Body of pancreas (tissue), 4 donors: ENCODE data around the gene ANKH.

Experiments
- POLR2A ChIP-seq, 3 donors: fragments of 450-650 bp; IDR thresholded peaks; one replicate each; pipeline ENCODE4 v1.6.1; 2016; ENCODE audit warnings: antibody characterized with exemption in 3 of 3, mild to moderate bottlenecking in 2 of 3
- TF ChIP-seq, protein P1 (sequence below), 7 experiments: fragments of 450-650 bp in 4 of 7; fragments of 200-600 bp in 3 of 7; sonication (generic) in 3 of 7; IDR thresholded peaks; one replicate each; pipeline ENCODE4 v1.5.1; 2016 to 2019; ENCODE audit warnings: antibody characterized with exemption in 7 of 7

DNA sequence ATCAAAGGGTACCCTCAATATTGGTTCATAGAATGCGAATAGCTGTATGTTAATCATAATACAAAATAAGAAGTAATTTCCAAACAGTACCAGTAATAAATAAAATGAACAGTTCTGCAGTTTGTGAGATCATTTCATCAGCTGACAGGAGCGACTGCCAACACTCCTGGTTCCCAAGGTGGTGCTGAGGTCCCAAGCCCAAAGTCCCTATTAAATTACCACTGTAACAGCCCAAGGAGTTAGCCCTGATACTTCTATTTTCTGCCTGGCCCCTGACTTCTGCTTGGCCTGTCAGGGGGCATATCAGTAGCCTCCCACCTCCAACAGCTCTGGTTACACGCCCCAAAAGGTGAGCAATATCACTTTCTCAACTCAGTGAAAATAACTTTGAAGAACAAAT, 47.1 kb downstream of the ANKH start:
- TF ChIP-seq, protein P1, sequence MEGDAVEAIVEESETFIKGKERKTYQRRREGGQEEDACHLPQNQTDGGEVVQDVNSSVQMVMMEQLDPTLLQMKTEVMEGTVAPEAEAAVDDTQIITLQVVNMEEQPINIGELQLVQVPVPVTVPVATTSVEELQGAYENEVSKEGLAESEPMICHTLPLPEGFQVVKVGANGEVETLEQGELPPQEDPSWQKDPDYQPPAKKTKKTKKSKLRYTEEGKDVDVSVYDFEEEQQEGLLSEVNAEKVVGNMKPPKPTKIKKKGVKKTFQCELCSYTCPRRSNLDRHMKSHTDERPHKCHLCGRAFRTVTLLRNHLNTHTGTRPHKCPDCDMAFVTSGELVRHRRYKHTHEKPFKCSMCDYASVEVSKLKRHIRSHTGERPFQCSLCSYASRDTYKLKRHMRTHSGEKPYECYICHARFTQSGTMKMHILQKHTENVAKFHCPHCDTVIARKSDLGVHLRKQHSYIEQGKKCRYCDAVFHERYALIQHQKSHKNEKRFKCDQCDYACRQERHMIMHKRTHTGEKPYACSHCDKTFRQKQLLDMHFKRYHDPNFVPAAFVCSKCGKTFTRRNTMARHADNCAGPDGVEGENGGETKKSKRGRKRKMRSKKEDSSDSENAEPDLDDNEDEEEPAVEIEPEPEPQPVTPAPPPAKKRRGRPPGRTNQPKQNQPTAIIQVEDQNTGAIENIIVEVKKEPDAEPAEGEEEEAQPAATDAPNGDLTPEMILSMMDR (IDR thresholded peaks at IDR 0.05), result no peak
- no peak for TF ChIP-seq POLR2A (IDR thresholded peaks at IDR 0.05)
